Activated CD4-positive, alpha-beta T cell treated with anti-CD3 and anti-CD28 coated beads, Interleukin-10, Interleukin-2, amounts not matched to agents 100 ng/mL and 50 ng/mL, durations not matched to agents 16 hours and 8 hours (primary cell): Measurements from ENCODE around the gene HES5.
A peak's percentile ranks its signal among the peaks of the same experiment; 100 is the strongest.
"Not testable (repeated sequence)": the region's sequence is repeated elsewhere in the genome, so short reads cannot be mapped to it uniquely, and the experiment has no call there.

Experiments used
- DNase-seq: peaks from one replicate; pipeline ENCODE4 v3.0.0-alpha.2; 2020

HES5 gene, protein sequence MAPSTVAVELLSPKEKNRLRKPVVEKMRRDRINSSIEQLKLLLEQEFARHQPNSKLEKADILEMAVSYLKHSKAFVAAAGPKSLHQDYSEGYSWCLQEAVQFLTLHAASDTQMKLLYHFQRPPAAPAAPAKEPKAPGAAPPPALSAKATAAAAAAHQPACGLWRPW

DNA sequence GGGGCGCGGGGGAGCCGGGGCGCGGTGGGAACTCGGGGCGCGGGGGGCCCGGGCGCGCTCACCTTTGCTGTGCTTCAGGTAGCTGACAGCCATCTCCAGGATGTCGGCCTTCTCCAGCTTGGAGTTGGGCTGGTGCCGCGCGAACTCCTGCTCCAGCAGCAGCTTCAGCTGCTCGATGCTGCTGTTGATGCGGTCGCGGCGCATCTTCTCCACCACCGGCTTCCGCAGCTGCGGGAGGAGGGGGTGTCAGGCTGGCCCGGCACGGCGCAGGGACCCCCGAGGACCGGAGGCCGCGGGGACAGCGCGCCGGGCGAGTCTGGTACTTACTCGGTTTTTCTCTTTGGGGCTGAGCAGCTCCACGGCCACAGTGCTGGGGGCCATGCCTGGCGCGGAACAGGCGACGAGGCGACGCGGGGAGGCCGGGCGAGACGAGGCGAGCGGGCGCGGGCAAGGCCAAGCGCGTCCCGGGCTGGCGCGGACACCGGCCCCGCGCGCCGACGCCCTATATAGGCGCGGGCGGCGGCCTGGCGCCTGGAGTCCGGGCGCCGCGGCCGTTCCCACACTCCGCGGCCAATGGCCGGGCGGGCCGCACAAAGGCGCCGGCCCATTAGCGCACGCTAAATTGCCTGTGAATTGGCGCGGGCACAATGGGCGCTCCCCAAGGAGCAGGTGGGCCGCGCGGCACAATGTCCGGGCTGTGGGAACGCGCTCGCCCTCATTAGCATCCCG lies at the start of gene HES5:
HES5 (minus strand) TSS at position 480 of the 729 bp plus-strand sequence; CDS start at position 381, 99 bp downstream.
- DNase-seq: no peak

DNA sequence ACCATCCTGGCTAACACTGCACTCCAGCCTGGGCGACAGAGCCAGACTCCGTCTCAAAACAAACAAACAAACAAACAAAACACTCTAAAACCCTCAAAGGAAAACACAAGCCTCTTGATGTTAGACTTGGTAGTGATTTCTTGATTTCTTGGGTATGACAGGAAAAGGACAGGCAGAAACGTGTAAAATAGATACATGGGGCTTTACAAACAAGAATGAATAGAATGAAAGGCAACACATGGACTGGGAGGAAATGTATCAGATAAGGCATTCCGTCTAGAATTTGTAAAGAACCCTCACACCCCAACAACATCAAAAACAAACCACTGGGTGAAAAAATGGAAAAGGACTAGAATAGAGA lies 48.7 kb upstream of the HES5 start:
- no peak for DNase-seq

DNA sequence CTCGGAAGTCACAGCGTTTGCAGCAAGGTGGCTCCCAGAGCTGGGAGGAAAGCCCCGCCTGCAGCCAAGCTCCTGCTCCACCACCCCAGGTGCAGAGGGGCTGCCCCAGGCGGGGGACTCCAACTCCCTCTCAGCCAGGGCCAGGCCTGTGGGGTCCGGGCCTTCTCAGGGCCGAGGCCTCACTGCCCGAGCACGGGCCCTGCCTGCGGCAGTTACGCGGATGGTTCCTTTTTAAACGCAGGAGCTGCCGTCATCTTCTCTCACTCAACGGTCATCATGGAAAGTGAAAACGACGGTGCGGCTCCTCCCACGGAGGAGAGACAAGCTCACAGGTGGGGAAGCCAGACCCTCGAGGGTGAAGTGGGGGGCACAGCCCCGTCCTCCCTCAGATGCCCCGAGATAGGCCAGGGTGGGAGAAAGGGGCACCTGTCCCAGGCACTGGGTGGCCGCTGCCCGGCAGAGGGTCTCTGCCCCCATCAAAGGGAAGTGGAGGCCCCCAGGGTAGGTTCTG lies 47.6 kb upstream of the HES5 start:
- peak; percentile 61 for DNase-seq

DNA sequence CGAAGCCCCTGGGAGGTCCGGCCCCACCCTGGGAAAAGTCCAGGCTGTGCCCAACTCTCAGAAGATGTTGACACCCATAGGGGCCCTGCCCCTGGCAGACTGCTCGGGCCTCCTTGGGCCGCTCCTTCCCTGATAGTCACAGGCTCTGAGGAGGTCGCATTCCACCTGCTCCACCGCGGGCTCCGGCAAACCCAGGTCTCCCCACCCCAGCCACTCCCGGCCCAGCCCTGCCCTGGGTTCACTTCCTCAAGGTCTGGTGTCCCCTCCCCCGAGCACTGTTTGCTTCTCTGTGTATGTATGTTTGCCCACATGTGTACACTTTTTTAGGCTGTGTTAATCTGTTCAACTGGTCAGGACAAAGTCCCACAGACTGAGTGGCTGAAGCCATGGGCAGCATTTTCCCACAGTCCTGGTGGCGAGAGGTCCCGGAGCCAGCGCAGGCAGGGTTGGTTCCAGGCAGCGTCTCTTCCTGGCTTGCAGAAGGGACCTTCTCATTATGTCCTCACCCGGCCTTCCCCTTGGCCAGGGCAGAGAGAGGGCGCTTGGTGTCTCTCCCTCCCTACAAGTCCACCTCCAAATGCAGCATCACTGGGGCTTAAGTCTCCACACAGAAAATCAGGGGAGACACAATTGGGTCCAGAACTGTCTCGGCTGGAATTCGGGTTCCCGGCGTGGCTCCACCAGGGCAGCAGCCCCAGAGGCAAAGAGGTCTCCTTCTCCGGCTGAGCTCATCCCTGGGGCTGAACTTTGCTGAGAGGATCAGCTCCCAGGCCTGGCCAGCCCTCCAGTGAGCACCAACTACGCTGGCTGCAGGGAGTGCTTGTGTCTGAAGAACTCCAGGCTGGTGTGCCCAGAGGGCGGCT lies 46.0 kb upstream of the HES5 start:
- DNase-seq: no peak

DNA sequence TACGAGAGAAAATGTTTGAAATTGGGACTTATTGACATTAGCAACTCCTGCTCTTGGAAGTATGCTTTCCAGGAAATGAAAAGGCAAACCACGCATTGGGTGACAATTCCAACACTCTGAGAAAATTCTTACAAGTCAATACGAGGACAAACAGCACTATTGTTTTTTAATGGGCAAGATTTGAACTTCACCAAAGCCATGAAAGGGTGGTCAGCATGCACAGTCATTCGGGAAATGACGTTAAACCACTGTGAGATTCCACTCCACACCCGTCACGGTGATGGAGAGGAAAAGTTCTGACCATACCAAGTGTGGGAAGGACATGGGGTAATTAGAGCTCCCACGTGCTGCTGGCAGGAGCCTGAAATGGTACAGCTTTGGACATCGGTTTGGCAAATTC lies 44.3 kb upstream of the HES5 start:
- no peak for DNase-seq

DNA sequence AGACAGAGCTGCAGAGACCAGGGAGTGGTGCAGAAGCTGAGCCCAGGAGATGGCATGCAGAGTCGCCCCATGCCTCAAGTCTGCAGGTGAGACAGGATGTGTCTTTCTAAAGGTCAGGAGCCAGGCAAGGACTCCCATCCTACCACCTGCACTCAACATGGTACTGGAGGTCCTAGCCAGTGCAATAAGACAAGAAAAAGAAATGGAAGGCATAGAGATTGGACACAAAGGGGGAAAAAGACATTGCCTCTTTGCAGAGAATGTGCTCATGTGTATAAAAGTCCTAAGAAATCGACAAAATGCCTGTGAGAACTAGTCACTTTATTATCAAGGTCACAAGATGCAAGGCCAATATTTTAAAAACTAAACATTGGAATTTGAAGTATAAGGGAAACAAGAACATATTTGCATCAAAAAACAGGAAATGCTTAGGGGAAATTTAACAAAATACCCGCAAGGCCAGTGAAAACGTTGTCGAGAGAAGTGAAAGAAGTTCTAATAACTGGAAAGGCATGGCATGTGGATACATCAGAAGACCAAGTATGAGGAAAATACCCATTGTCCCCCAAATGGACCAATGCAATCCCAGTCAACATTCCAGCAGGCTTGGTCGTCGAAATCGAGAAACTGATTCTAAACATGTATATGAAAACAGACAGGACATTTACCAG lies 43.3 kb upstream of the HES5 start:
- DNase-seq: no peak

DNA sequence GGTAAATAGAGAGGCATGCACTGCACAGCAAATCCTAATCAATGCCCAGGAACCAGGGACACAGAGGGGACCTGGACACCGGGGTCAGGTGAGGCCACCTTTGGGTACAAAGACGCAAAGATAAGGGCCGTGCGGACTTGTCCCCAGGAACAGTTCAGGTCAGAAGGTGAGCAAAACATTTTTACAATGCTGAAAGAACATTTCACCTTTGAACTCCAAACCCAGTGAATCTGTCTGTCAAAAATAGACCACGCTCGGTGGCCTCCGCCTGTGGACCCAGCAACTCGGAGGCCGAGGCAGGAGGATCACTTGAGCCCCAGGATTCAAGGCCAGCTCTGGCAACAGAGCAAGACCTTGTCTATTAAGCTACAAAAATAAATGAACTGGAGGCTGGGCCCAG lies 41.3 kb upstream of the HES5 start:
- DNase-seq: no peak

DNA sequence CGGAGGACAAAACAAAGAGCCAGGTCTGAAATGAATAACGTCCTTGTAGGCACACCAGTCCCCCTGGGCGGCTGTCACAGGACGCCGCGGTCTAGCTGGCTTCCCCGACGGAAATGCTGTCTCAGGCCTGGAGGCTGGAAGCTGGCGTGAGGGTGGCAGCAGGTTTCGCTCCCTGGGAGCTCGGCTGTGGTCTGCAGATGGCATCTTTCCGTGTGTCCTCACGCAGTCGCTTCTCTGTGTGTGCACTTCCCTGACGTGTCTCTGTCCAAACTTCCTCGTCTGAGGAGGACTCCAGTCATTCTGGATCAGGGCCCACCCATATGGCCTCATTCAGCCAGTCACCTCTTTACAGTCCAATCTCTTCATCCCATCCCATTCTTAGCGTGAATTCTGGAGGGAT lies 40.3 kb upstream of the HES5 start:
- no peak for DNase-seq

DNA sequence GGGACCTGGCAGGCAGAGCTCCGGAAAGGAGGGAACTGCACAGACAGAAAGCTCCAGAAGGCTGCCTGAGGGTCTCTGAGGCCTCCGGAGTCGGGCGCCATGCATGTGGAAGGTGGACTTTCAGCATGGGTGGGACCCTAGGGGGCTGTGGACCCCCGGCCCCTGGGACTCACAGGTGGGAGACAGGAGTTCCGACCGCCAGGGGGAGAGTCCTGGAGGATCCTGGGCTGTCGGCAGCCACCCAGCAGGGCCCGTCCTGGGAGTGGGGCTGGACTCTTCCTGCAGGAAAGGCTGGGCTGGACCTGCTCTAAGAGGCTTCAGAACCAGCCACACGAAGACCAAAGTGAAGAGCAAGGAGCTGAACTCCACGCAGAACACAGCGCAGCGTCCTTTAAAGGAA lies 39.6 kb upstream of the HES5 start:
- DNase-seq: not testable (repeated sequence)

DNA sequence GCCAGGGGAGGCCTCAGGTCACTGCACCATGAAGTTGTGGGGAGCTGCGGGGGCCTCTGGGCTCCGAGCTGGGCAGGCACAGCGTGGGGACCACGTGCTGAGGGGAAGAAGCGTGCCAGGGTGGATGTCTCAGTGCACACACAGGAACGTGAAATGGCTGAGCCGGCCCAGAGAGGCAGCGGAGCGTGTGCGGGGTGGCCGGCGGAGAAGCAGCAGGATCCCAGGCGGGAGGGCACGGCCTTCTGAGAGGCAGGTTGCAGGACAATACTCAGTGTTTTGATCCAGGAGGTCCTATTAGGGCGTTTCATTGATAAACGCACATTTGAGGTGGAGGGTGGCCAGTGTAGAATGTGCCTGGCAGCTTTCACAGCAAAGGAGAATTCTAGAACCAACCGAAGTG lies 39.0 kb upstream of the HES5 start:
- DNase-seq: no peak

DNA sequence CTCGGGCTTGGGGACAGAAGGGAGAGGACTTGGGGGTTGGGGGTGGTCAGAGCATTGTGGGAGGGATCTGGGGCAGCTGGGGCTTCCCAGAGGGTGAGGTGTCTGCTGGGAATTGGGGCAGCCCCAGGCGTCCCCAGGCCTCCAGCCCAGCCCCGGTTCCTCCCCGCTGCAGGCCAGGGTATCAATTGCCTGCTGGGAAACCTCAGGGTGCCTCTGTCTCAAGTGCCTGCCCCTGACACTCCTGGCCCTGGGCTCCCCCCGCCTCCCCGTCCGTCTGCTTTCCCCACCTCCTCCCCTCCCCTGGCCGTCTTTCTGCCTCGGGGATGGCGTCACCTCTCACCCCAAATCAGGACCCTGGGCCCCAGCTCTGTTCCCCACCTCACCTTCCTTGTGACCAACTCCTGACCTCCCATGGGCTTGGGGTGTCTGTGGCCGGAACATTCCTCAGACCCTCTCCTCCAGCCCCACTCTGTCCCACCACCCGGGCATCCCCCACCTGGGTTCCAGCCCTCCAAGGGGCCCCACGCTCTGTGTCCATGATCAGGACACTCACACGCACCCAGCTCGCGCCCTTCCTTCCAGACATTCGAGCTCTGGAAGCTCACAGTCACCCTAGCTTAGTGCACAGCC lies 38.2 kb upstream of the HES5 start:
- not testable (repeated sequence) for DNase-seq

DNA sequence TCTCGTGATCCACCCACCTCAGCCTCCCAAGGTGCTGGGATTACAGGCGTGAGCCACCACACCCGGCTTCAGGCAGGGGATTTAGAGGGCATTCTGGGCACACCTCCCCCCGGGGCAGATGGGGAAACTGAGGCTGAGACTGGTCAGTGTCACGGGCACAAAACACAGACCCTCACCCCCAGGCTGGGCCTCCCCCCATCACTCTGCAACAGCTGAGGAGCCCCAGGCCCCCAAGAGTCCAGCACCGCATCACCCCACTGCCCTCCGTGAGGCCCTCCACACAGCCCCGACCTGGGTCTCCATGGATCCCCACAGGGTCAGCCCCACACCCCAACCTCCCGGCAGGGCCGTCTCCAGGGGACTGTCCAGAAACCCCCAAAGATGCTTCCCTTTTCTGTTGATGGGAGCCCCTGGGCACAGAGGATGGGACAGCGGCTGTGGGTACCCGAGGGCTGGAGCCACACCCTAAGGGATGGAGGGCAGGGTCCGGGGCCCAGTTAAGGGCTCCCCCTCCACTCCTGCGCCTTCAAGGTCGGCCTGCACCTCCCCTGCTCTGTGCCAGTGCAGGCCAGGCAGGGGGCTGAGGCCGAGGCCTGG lies 37.1 kb upstream of the HES5 start:
- no peak for DNase-seq

DNA sequence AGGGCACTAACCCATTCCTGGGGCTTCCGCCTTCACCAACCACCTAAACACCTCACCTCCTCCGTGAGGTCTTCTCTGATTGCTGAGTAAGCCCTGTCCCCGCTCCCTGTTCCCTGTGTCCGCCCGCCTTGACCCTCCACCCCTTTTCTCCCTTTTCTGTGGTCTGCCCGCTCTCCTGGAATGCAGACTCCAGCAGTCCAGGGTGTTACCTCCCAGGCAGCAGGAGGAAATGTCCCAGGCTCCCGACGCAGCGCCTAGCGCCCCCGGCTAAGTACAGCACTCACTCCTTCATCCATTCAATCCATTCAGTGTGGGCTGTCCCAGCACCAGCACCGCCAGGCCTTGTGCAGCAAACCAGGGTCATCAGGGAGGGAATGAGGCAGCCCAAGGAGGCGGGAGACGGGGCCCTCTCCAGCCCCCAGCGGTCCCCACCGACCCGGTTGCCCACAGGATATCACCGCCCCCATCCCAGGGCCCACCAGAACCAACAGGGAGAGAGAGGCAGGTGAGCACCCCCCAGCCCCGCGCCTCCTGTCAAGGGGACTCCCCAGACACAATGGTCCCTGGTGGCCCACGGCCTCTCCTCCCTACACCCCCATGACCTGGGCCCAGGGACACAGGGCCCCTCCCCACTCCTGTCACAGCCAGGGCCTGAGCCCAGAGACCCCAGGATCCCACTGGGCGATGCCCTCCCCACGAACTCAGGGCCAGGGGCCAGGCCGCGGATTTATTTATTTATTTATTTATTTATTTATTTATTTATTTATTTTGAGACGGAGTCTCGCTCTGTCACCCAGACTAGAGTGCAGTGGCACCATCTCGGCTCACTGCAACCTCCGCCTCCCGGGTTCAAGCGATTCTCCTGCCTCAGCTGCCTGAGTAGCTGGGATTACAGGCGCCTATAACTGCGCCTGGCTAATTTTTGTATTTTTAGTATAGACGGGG lies 36.3 kb upstream of the HES5 start:
- DNase-seq: no peak

DNA sequence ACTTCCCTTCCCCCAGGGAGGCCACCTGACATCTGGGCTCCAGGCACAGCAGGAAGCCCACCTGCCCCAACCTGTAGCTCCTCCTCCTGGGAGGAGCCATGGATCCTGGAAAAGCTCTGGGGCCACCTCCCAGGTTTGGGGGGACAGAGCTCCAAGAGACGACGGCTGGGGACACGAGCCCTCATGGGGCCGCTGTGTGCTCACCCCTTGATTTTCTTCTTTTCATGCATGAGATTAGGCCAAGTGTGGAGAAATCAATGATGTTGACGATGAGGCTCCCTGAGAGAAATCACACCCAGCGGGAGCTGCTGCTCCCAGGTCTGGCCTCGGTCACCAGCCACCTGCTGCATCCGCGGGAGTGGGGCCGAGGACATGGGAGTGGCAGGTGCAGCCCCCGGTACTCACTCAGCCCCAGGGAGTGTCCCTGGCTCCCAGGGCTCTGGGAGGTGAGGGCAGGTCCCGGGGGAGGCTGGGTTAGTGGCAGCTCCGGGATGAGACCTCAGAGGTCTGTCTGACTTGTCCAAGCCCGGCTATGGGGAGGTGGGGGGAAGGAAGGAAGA lies 34.8 kb upstream of the HES5 start:
- no peak for DNase-seq

DNA sequence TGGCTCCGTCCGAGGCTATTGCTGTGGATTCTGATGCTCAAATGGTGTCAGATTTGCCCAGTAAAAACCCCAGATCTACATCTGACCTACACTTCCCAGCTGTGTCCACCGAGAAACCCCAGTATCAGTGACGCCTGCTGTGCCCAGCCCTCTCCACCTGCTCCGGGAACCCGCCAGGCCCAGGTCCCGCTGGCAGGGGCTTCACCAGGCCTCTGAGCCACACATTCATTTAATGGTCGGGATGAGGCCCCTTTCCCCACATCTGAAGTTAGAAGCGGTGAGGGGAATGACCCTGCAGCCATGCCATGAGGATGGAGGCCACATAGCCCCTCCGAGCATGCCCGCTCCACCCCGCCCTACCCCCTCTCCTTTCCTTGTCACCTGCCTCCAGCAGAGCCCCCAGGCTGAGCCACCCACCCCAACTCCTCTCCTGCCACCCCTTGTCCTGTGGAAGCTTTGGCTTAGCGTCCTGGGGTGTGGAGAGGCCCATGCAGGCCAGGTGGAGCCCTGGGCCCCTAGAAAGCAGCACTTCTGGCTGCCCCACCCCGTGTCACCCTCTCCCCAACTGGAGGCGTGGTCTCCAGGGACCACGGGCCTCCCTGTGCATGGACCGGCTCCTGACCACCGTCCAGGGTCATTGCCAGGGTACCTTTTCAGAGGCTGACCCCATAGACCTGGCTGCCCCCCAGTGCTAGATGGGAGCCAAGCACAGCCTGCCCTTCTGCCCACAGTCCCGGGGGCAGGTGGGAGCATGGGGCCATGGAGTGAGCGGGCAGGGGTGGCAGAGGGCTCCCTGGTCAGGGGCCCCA lies 34.1 kb upstream of the HES5 start:
- no peak for DNase-seq

DNA sequence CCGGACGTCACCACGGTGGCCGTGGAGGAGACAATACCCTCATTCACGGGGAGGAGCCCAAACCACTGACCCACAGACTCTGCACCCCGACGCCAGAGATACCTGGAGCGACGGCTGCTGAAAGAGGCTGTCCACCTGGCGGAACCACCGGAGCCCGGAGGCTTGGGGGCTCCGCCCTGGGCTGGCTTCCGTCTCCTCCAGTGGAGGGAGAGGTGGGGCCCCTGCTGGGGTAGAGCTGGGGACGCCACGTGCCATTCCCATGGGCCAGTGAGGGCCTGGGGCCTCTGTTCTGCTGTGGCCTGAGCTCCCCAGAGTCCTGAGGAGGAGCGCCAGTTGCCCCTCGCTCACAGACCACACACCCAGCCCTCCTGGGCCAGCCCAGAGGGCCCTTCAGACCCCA lies 33.1 kb upstream of the HES5 start:
- no peak for DNase-seq

DNA sequence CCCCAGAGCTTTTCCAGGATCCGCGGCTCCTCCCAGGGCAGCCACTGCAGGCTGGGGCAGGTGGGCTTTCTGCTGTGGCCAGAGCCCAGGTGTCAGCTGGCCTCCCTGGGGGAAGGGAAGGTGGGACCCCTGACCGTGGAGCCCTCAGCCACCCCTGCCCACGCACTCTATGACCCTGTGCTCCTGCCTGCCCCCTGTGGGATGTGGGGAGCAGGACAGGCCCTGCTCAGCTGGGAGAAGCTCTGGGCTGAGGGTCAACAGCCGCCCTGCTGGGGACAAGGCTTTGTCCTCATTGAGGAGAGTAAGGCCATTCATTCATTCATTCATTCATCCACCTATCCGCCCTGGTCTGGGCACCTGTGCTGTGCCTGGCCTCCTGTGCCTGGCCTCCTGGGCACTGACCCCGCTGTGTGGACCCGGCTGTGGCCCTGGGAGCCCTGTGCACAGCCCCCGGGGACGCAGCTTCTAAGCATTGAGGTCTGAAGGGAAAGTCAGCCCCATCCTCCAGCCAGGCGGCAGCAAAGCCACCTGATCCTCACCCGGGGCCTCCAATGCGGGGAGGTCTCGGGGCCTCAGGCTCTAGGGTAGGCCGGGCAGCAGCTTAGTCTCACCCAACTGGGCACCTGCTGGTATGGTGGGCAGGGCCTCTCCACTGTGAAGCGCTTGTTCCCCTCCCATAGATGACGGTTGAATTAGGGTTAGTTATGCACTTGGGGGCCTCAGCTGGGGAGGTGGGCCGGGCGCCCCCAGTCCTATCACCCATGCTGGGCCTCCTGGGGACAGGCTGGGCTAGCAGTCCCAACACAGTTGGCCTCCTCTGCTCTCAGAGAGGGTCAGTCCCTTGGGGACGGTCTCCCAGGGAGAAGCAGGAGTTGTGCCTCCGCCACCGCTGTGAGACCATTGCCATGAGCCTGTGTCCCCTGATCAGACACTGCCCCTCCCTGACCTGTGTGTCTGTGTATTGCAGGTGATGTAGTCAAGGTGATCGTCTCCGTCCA lies 32.1 kb upstream of the HES5 start:
- DNase-seq: peak; percentile 31

DNA sequence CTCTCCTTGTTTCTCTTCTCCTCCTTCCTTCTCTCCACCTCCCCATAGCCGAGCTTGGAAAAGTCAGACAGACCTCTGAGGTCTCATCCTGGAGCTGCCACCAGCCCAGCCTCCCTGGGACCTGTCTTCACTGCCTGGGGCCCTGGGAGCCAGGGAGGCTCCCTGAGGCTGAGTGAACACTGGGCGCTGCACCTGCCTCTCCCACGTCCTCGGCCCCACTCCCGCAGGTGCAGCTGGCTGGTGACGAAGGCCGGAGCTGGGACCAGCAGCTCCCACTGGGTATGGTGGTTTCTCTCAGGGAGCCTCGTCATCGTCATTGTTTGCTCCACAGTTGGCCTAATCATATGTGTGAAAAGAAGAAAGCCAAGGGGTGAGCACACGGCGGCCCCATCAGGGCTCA lies 31.4 kb upstream of the HES5 start:
- no peak for DNase-seq
